Effector memory CD8-positive, alpha-beta T cell (primary cell): ENCODE results near the gene SLC48A1.

ENCODE experiments used
- ATAC-seq: fragments of 150-1000 bp; cut with Tn5 transposase; replicated peaks from 2 replicates; pipeline ENCODE4 v1.10.0; 2021; ENCODE audit warnings: mild to moderate bottlenecking, moderate library complexity
- DNase-seq, 3 experiments: peaks; one replicate each; pipeline ENCODE4 v3.0.0; 2021
- H3K27ac Mint-ChIP-seq, 2 donors: one replicate each; pipeline ENCODE4 v1.8.0; 2022; ENCODE audit warnings: mild to moderate bottlenecking in 2 of 2, mixed read lengths in 2 of 2, moderate library complexity in 2 of 2
- H3K27me3 Mint-ChIP-seq, 2 donors: one replicate each; pipeline ENCODE4 v1.8.0; 2022; ENCODE audit warnings: mixed read lengths in 2 of 2
- H3K36me3 Mint-ChIP-seq: one replicate; pipeline ENCODE4 v1.8.0; 2022; ENCODE audit warnings: mild to moderate bottlenecking, moderate library complexity, mixed read lengths; ENCODE audit not compliant: insufficient read depth
- H3K4me1 Mint-ChIP-seq, 2 donors: one replicate each; pipeline ENCODE4 v1.8.0; 2022; ENCODE audit warnings: low read depth in 2 of 2, mixed read lengths in 2 of 2
- H3K4me3 Mint-ChIP-seq, 2 donors: one replicate each; pipeline ENCODE4 v1.8.0; 2022; ENCODE audit warnings: mild to moderate bottlenecking in 2 of 2, mixed read lengths in 2 of 2, moderate library complexity in 2 of 2
- H3K9me3 Mint-ChIP-seq, 2 donors: one replicate each; pipeline ENCODE4 v1.8.0; 2022; ENCODE audit warnings: mixed read lengths in 2 of 2

The SLC48A1 gene

DNA sequence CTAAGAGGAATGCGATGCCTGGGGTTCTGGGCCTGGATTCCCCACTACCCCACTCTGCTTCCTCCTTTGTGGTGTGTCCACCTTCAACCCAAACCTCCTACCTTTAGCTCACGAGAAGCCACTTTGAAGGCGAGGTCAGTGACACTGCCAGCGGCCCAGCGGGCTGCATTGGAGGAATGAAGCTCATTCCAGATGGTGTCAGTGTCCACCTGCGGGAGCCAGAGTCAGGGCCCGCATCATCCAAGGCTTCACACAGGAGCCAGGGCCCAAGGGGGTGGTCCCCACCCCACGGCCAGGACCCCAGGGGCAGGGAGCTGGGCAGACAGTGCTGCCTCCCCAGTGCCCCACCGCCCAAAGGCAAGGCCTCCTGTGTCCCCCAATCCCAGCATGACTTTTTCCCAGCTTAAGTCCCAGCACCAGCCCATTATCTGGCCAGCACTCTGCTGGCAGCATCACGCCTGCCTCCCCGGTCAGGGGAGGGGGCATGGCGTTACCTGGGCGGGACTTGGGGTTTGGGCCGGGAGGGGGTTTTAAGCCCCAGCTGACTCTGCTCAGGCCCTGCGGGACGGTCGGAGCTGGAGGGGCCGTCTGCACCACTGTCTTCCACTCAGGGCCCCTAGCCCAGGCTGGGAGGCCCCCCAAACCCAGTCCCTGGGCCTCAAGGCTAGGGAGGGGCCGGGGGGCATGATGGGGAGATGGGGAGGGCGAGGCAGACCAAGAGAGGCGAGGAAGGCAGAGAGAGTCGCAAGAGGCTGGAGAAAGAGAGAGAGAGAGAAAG is 16.9 kb downstream of the SLC48A1 start:
- no peaks in the 10 kb centered on the region for H3K27me3 Mint-ChIP-seq
- no peaks in the 10 kb centered on the region for H3K9me3 Mint-ChIP-seq
- H3K27ac Mint-ChIP-seq, result peak overlapping the region in 1 of 2 donors; percentile 17
- H3K4me1 Mint-ChIP-seq, result no peaks in the 10 kb centered on the region
- peaks cover 55% of the 10 kb centered on the region for H3K36me3 Mint-ChIP-seq
- H3K4me3 Mint-ChIP-seq, result no peak overlapping the region
- ATAC-seq (no peak), DNase-seq (no peak)

DNA sequence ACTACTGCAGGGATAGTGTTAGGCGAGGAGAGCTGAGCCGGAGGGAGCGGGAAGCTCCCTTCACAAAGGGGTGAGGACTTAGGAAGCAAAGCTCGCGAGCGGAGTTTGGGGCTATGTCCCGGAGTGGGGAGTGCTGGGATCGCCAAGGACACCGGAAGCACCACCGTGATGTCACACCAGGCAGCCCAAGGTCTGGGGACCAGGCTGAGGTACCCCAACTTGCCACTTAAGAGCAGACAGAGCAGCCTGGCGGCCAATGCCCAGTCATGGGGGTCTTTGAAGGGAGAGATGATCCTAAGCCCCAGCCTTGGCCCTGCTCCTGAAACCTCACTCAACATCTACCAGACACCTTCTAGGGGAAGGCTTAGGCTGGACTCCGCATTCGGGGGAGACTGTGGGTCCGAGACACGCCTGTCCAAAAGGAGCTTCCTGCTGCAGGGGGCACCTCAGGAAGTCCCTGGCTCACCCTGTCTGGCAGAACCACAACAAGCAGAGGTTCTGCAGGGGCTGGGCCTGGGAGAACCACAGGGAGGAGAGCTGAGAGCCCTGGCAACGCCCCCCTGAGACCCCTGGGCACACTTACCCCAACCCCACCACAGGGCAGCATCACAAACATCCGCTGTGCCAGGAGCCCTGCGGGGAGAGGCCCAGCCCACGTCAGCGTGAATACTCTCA is 17.8 kb downstream of the SLC48A1 start:
- no peak for DNase-seq
- H3K36me3 Mint-ChIP-seq, result peaks cover 59% of the 10 kb centered on the region
- no peaks in the 10 kb centered on the region for H3K9me3 Mint-ChIP-seq
- peak overlapping the region in 1 of 2 donors; percentile 17 for H3K27ac Mint-ChIP-seq
- H3K4me1 Mint-ChIP-seq, result no peaks in the 10 kb centered on the region
- ATAC-seq, result no peak
- no peaks in the 10 kb centered on the region for H3K27me3 Mint-ChIP-seq
- no peak overlapping the region for H3K4me3 Mint-ChIP-seq

DNA sequence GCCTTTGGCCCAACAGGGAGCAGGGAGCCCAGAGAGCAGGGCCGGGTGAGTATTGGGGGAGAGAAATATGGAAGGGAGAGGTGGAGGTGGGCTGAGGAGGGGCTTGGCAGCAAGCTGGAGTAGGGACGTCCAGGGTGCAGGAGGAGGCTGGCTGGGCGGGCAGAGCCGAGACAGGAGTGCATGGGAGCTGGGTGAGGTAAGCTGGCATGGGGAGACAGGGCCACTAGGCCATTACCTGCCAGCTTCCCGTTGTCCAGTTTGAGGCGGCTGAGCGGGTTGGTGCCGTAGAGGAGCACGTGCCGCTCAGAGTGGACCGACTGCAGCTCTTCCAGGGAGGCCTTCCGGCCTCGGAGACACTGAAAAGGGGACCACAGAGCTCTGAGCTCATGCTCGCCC is 18.3 kb downstream of the SLC48A1 start:
- no peaks in the 10 kb centered on the region for H3K9me3 Mint-ChIP-seq
- H3K4me1 Mint-ChIP-seq, result no peaks in the 10 kb centered on the region
- H3K4me3 Mint-ChIP-seq, result no peak overlapping the region
- H3K27me3 Mint-ChIP-seq, result no peaks in the 10 kb centered on the region
- DNase-seq (no peak), ATAC-seq (no peak)
- H3K36me3 Mint-ChIP-seq, result peaks cover 60% of the 10 kb centered on the region
- no peak overlapping the region for H3K27ac Mint-ChIP-seq

DNA sequence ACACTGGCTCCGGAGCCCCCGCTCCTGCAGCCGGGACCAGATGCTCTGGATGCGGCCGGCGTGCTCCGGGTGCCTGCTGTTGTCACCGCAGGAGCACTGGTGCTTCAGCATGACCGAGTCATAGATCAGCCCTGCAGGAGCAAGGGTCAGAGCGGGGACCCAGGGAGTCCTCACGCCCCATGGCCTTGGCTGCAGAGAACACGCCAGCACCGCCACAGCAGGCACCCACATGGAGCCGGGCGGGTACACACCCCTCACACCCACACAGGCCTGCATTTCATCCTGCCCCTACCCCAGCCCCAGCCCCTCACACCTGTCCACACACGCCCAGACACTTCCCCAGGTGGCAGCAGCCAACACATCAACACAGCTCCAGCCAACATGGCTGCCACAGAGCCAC is 18.8 kb downstream of the SLC48A1 start:
- Mint-ChIP-seq H3K36me3 (peaks cover 61% of the 10 kb centered on the region), H3K9me3 (no peaks in the 10 kb centered on the region), H3K27ac (peak overlapping the region in 1 of 2 donors; percentile 83), H3K27me3 (no peaks in the 10 kb centered on the region), H3K4me1 (no peaks in the 10 kb centered on the region), H3K4me3 (no peak overlapping the region)
- ATAC-seq (no peak), DNase-seq (no peak)

DNA sequence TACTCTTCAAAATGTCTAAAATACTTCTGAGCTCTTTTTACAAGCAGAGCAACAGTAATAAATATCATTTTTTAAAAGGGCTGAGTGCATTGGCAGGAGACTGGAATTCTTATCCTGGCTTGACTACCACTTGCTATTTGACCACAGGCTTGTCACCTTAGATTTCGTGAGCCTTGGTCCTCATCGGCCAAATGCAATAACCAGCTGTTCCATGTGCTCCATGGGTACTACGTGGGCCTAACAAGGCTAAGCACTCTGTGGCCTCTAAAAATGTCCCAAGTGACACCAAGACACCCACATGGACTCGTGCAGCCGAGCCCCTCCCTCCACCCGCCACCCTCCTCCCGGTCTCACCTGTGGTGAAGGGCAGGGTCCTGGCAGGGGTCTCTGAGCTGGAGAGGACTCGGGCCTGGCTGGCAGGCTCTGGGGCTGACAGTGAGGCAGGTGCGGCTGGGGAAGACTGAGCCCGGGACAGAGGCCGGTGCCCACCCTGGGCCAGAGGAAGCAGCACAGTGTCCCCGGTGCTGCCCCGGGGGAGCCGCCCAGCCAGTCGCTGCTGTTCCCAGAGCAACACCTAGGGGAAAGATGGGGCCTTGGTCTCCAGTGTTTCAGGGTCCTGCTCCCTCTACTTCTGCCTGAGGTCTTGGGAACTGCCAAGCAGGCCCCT is 20.1 kb downstream of the SLC48A1 start:
- no peak overlapping the region for H3K4me3 Mint-ChIP-seq
- H3K9me3 Mint-ChIP-seq, result no peaks in the 10 kb centered on the region
- H3K4me1 Mint-ChIP-seq, result peaks cover 4 to 6% of the 10 kb centered on the region in 2 donors
- H3K27me3 Mint-ChIP-seq, result no peaks in the 10 kb centered on the region
- H3K27ac Mint-ChIP-seq, result peak overlapping the region; percentile 26 to 52
- DNase-seq (no peak), ATAC-seq (no peak)
- peaks cover 65% of the 10 kb centered on the region for H3K36me3 Mint-ChIP-seq

DNA sequence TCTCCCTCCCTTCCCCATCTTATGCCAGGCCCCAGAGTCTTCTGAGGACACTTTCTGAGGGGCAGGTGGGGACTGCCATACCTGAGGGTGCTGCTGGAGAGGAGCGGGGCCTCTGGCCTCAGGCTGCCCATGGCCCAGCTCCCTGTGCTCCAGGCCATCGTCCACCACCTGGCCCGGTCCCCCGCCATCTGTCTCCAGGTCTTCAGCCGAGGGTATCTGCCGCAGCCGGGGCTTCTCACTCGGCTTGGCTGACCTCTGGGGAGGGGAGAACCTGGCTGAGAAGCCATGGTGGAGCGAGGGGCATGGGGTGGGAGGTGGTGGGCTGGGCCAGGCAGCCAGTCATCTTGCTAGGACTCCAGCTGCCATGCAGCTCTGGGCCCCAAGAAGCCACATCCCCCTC is 21.6 kb downstream of the SLC48A1 start:
- ATAC-seq (no peak), DNase-seq (no peak)
- H3K36me3 Mint-ChIP-seq, result peaks cover 60% of the 10 kb centered on the region
- no peaks in the 10 kb centered on the region for H3K27me3 Mint-ChIP-seq
- H3K27ac Mint-ChIP-seq, result no peak overlapping the region
- no peaks in the 10 kb centered on the region for H3K9me3 Mint-ChIP-seq
- no peak overlapping the region for H3K4me3 Mint-ChIP-seq
- peaks cover 9% of the 10 kb centered on the region in 2 donors for H3K4me1 Mint-ChIP-seq

DNA sequence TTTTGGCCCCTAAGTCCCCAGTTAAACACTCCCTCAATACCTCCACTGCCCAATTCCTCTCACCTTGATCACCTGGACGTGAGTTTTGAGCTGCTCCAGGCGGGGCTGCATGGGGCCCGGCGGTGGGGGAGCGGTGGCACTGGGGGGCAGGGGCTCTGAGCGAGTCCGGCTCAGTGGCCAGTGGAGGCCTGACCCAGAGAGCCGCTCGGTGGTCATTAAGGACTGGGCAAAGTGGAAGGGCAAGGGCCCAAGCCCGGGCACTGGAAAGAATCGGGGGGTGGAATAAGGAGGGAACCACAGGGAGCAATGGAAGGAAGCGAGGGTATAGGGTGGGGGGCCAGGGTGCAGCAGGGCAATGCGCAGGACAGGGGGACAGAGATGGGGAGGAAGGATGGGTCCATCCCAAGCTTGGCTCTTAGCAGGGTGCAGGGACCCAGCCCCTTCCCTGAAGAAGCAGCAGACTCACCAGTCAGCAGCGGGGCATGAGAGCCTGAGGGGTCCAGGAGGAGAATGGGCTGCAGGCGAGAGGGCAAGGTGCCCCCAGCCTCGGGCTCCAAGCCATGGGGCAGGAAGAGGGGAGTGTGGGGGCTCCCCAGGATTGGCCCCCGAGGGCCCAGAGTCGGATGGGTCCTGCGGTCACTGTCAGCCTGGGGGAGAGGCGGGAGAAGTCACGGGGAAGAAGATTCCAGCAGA is 22.2 kb downstream of the SLC48A1 start:
- H3K27ac Mint-ChIP-seq, result peak overlapping the region in 1 of 2 donors; percentile 46
- H3K4me1 Mint-ChIP-seq, result peaks cover 9 to 12% of the 10 kb centered on the region in 2 donors
- H3K4me3 Mint-ChIP-seq, result no peak overlapping the region
- no peaks in the 10 kb centered on the region for H3K9me3 Mint-ChIP-seq
- ATAC-seq, result no peak
- peaks cover 60% of the 10 kb centered on the region for H3K36me3 Mint-ChIP-seq
- no peaks in the 10 kb centered on the region for H3K27me3 Mint-ChIP-seq
- no peak for DNase-seq

DNA sequence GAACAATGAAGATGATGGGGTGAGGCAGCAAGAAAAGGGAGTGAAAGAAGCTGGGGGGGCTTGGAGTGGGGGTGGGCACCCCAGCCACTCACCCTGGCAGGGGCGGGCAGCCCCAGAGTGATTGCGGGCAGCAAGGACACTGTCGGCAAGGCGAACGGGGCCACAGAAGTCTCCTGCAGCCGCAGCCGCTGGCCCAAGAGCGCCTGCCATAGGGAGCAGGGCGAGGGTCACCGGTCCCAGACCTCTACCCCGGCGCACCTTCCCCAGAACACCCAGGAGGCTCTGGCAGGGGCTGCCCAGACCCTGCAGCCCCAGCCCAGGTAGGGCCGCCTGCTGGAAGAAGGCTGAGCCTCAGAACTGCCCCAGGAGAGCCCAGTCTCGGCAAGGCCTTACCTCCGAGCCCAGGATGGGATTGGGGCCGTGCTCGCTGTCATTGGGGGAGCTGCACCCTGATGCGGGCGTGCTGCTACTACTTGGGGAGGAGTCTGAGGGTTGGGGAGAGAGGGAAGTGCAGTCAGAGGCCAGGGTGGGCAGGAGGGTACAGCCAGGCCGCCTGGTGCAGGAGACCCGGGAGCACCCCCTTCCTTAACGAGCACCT is 22.9 kb downstream of the SLC48A1 start:
- Mint-ChIP-seq H3K4me3 (no peak overlapping the region), H3K9me3 (no peaks in the 10 kb centered on the region), H3K36me3 (peaks cover 56% of the 10 kb centered on the region), H3K27me3 (no peaks in the 10 kb centered on the region), H3K27ac (no peak overlapping the region), H3K4me1 (peaks cover 14 to 15% of the 10 kb centered on the region in 2 donors)
- DNase-seq (no peak), ATAC-seq (no peak)

DNA sequence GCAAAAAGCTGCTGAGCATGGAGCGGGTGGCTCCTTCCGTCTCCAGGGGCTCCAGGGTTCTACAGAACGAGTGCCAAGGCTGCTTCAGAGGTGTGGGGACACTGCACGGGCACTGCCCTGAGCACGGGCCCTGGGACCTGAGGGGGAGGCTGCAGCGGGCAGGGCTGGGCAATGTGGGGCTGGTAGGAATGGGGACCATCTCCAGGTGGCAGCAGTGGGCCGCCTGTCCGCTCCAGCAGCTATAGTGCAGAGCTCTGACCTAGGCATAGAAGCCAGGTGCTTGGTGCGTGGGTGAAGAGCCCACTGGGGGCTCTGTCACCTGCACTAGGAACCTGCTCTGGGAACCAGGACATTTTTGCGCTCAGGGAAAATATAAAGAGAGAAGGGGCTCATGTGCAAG is 24.4 kb downstream of the SLC48A1 start:
- peak; percentile 27 to 38 (median 33) for DNase-seq
- H3K36me3 Mint-ChIP-seq, result peaks cover 46% of the 10 kb centered on the region
- H3K9me3 Mint-ChIP-seq, result no peaks in the 10 kb centered on the region

DNA sequence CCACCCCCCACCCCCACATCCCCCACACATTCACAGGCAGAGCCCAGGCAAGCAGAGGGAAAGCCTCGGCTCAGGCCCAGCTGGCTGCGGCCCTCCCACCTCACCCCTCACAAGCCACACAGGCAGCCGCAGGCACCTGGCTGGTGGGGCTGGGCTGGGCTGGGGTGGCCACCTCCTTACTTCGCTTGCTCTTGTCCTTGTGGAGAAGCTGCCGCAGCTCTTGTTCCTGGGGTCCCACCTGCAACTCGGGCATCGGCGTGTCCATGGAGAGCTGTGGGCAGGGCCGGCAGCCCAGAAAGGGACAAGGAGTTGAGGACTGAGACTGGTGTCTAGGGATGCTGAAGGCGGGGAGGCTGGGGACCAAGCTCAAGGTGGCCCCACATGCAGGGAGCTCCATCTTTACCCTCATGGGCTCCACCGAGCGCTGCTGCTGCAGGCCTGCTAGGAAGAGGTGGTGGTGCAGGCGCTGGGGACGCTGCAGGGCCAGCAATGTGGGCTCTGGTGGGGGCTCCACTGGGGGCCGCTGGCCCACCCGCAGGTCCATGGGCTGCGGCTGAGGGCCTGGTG is 25.4 kb downstream of the SLC48A1 start:
- Mint-ChIP-seq H3K27me3 (no peaks in the 10 kb centered on the region), H3K4me1 (peaks cover 32 to 34% of the 10 kb centered on the region in 2 donors), H3K27ac (no peak overlapping the region), H3K9me3 (no peaks in the 10 kb centered on the region), H3K4me3 (no peak overlapping the region), H3K36me3 (peaks cover 38% of the 10 kb centered on the region)
- DNase-seq (no peak), ATAC-seq (no peak)

More for the DNA sequence above, 24.4 kb downstream of the SLC48A1 start:
- ATAC-seq, result peak; percentile 84
- no peaks in the 10 kb centered on the region for H3K27me3 Mint-ChIP-seq
- peak overlapping the region; percentile 36 to 45 for H3K27ac Mint-ChIP-seq
- no peak overlapping the region for H3K4me3 Mint-ChIP-seq
- peaks cover 24% of the 10 kb centered on the region in 2 donors for H3K4me1 Mint-ChIP-seq

DNA sequence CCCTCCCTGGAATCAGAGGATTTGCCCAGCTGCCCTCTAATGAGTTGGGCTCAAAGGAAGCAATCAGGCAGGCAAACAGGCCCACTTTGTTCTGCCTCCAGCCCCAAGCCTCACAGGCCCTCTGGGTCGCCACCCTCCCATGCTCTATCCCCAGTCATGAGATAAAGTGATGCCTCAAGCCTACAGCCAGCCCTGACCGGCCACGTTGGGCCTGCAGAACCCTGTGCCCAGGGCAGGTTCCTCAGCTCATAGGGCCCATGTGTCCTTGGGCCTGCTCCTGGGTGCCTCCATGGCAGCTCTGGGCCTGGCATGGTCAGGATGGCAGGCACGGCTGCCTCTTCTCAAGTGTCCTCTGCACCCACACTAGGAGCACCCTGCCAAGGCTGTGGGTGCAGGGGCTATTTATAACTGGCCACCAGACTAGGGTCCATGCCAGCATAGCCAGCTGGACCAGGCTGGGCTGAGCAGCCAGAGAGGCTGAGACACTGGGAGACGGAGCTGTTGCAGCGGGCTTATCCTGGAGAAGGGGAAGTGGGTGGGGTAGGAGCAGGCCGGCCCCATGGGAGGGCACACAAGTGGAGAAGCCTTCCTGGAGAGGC is 26.4 kb downstream of the SLC48A1 start:
- ATAC-seq (no peak), DNase-seq (no peak)
- Mint-ChIP-seq H3K9me3 (no peaks in the 10 kb centered on the region), H3K36me3 (peaks cover 36% of the 10 kb centered on the region), H3K27me3 (no peaks in the 10 kb centered on the region), H3K4me3 (no peak overlapping the region), H3K27ac (peak overlapping the region in 1 of 2 donors; percentile 85), H3K4me1 (peaks cover 40 to 41% of the 10 kb centered on the region in 2 donors)

DNA sequence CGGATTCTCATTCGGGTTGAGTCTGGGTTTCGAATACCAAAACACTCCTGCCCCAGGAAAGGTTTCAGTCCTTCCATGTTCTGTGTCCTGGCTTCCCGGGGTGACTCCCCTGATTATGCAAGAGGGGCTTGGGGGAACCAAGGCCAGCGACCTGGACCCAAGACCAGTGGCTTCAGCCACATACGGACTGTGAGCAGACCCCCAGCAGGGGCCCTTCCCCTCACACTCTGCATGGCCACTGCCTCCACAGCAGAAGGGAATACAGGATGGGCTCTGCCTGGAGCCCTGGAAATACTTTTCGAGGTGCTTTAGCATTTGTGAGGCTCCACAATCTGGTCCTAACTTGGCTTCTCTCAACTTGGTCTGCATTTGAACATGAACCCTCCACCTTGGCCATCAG is 27.5 kb downstream of the SLC48A1 start:
- peaks cover 38% of the 10 kb centered on the region for H3K36me3 Mint-ChIP-seq
- no peak overlapping the region for H3K4me3 Mint-ChIP-seq
- peak overlapping the region; percentile 56 to 85 for H3K27ac Mint-ChIP-seq
- H3K9me3 Mint-ChIP-seq, result no peaks in the 10 kb centered on the region
- peaks cover 51 to 52% of the 10 kb centered on the region in 2 donors for H3K4me1 Mint-ChIP-seq
- no peak for ATAC-seq
- DNase-seq, result no peak
- no peaks in the 10 kb centered on the region for H3K27me3 Mint-ChIP-seq
